Measurements from ENCODE around the gene EPHA6.
"Not testable (repeated sequence)": the region's sequence is repeated elsewhere in the genome, so short reads cannot be mapped to it uniquely, and the experiment has no call there.

Gene EPHA6

DNA sequence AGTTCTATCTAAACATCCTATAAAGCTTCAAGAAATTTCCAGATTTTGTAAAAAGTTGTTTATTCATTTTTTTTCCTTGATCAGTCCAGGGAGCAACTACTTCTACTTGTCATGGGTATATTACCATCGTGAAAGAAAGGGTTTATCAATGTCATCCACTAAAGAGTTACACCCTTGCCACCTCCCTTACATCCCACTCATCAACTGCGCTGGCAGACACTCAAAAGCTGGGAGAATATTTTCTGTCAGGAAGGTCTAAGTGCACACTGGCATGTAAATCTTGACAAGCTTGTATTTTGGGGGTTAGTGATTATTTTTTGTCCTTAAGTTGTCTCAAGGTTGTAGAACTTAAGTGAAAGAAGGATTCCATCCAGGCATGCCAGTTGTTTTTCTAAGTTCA lies 761.8 kb downstream of the EPHA6 start:
- DNase-seq (ENCODE audit: low read depth in 1 of 2, low spot score in 1 of 2): no peak

DNA sequence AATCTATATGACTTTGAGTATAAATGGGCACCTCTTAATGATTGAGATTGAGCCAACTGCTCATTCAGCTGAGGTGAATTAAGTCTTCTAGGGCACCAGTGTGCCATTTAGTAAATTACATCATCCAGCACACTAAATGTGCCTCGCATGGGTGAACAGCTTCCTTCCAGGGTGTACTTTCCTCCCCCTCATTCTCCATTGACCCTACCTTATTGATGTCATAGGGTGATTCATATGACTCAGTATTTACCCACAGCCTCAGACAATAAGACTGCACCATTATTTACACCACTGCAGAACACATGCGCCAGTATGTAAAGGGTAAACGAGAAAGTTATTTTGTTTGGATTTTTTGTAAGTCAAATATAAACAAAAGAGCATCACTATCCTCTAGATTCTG lies 765.0 kb downstream of the EPHA6 start:
- DNase-seq (ENCODE audit: low read depth in 1 of 2, low spot score in 1 of 2): no peak

DNA sequence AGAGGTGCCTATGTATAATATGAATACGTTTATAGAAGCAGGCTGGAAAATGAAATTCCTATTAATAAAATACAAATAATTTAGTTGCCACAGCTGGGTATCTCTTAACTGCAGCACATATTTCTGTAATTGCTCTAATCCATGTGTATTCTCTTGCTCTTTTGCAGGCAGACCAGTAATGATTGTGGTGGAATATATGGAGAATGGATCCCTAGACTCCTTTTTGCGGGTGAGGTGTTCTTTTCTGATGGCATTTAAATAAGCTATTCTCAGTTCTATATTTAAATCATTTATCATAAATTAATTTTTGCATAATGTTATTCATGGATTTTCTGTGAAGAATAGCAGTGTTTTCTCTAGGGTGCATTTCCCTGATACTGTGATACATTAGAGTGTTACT lies 796.2 kb downstream of the EPHA6 start:
- no peak for DNase-seq (ENCODE audit: low read depth in 1 of 2, low spot score in 1 of 2)

DNA sequence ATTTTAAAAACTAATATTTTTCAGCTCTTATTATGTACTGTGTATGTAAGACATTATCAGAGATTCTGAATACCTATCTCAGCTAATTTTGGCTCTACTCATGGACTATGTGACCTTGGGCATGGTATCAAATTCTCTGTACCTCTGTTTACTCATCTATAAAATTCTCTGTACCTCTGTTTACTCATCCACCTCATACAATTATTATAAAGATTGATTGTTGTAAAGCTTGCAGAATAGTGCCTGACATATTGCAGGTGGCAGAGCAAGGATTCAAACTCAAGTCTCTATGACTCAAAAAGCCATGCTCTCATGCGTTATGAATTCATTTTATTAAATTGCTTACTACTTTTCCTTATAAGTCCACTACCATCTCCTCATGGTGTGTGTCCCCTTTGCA lies 798.2 kb downstream of the EPHA6 start:
- DNase-seq (ENCODE audit: low read depth in 1 of 2, low spot score in 1 of 2): no peak

DNA sequence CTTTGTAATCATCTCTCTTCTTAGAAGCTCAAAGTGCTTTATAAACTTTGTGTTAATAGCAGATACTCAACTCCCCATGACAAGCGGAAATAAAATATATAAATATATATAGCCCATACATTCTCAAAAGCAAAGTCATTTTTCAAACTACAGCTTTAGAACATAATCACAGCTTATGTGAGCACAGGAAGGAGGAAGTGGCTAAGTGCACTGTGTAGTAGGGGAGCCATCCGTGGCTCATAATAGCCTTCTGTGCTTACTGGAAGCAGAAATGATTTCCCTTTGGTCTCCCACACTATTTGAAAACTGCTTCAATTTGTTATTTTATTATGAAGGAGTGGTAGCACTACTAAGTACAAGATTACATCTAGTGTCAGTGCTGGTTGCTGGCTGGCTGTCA lies 798.7 kb downstream of the EPHA6 start:
- no peak for DNase-seq (ENCODE audit: low read depth in 1 of 2, low spot score in 1 of 2)

DNA sequence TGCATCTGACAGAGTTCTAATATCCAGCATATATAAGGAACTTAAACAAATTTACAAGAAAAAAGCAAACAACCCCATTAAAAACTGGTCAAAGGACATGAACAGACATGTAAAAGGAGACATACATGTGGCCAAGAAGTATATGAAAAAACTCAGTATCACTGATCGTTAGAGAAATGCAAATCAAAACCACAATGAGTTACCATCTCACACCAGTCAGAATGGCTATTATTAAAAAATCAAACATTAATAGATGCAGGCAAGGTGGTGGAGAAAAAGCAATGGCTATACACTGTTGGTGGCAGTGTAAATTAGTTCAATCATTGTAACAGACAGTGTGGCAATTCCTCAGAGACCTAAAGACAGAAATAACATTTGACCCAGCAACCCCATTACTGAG lies 806.1 kb downstream of the EPHA6 start:
- not testable (repeated sequence) for DNase-seq (ENCODE audit: low read depth in 1 of 2, low spot score in 1 of 2)

DNA sequence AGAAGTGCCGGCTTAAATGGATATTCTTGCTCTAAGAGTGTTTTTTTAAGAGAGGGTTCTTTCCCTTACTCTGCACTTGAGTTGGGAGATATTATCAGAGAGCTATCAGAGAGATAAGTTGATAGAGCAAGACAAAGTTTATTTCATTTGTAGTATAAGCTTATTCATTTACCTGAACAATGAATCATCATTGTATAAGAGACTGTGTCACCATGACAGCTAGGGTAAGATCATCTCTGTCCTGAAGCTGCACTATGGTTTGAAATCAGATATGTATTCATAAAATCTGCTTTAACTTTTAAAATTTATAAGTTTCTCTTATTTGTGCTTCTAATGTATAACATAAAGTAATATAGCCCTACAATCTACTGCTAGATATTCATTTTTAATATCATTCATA lies 822.1 kb downstream of the EPHA6 start:
- DNase-seq (ENCODE audit: low read depth in 1 of 2, low spot score in 1 of 2): no peak

DNA sequence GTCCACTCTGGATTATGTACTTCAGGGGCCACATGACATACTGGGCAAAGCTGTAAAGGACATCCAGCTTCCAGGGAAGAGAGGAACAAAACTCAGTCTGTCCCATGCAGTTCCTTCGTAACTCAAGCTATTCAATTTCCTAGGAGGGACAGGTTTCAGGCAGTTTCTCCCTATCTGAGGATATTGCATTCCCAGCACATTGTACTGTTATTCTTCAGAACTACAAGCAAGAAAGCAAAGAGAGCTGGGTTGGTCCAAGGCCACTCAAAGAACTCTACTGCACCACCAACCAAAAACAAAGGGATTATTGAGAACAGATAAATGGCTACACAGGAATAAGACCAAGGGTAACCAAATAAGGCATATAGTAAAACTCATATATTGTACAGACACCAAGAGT lies 832.5 kb downstream of the EPHA6 start:
- DNase-seq (ENCODE audit: low read depth in 1 of 2, low spot score in 1 of 2): no peak

DNA sequence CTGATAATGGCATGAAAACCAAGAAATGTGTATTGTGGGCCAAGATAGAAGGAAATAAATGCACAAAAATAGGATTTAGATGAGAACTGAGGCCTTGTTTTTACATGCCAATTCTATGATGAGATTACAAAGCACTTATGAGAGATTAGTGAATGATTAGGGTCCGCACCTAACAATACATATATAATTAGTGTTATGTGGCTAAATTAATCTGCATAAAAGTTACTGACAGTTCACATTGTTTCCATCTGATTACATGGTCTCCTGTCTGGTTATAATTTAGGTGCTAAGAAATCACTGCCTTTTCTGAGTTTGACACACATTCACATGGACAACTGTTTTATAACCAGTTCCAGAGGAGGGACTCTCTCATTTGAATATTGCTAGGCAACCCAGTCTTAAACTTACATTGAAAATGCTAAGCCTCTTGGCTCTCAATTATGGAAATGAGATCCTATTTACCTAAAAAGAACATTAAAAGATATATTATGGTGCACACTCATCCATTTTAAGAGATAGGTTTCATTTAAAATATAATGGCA lies 833.1 kb downstream of the EPHA6 start:
- DNase-seq (ENCODE audit: low read depth in 1 of 2, low spot score in 1 of 2): no peak

DNA sequence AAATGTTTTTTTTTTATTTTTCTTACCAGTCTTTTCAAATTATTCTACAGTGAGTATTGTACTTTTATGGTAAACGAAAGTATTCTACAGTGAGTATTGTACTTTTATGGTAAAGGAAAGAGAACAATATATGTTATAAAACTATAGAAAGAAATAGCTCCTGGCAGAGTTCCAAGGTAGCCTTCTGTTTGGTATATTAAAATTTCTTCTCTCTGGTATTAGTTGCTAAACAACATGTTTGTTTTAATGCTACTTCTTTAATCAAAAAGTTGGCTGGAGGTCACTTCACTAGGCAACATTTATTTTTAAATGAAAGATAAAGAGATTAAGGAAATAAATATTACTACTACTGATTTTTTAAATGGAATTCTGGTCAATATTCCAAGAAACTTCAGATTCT lies 841.6 kb downstream of the EPHA6 start:
- no peak for DNase-seq (ENCODE audit: low read depth in 1 of 2, low spot score in 1 of 2)

DNA sequence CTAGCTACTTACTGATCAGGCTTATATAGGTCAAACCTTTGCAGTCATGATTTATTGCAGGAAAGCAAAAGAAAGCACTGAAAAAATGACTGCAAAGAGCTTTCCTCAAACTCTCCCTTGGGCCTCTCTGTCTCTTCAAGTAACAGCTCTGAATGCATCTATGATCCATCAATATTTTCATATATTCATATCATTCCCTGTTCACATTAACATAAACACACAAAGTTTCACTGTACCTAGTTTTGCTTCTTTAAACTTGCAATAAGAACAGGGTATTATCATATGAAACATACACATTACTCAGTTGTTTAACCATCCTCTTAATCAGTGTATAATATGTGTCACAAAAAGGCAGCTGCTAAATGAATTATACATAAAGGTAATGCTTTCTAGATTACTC lies 842.2 kb downstream of the EPHA6 start:
- DNase-seq (ENCODE audit: low read depth in 1 of 2, low spot score in 1 of 2): no peak

DNA sequence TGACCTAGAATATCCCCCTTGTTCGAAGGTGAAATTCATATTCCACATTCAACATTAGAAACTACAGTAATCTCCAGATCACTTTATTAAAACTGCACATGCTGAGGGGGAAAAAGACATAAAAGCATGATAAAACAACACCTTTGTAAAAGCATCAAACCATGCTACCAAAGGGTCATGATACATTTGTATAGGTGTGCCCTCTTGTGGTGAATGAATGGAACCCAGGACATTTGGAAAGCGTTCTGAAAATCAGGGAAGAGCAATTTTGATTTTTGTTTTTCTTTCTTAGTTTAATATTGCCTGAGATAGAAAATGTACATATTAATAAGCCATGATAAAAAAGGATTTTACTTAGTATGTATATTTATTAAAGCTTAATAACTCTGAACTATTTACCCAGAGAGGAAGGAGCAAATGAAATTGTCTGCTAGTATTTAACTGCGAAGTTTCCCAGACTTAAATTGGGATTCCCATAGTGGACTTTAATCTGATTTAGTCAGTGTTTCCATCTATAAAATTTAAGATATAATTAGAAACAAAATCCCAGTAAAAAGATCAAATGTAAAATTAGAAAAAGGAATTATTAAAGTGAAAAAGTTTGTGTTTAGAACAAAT lies 844.4 kb downstream of the EPHA6 start:
- no peak for DNase-seq (ENCODE audit: low read depth in 1 of 2, low spot score in 1 of 2)

DNA sequence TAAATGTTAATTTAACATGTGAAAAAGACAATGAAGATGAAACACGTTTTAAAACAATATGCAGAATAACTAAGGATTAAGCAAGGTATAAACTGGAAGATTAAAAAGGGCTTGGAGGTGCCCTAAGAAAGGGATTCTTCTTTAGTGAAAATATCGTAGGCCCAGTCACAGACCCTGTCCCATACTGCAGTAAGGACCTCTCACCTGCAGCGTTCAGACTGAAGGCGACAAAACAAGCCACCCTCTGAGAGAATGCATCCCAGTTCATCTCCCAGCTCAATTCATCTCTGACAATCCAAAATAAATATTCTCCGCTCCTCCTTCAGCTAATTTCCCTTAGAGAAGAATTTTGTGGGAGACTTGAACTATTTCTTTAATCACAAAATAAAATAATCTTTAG lies 847.9 kb downstream of the EPHA6 start:
- DNase-seq (ENCODE audit: low read depth in 1 of 2, low spot score in 1 of 2): no peak

DNA sequence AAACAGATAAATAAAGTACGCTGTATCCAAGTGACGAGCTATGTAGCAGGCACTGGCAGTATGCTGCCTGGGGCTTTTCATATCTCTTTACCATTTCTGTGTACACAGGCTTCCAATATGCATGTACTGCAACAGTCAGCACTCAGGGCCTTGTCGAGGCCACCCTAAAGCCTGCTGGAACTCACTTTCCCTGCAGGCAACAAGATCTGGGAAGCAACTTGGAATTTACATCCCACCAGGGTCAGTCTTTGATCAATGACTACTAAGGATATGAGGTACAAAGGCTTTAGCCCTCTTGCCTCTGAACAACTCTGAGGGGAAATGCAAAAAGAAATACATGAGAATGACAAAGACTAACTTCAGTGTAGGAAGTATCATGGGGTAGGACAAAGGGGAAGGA lies 848.4 kb downstream of the EPHA6 start:
- DNase-seq (ENCODE audit: low read depth in 1 of 2, low spot score in 1 of 2): no peak

DNA sequence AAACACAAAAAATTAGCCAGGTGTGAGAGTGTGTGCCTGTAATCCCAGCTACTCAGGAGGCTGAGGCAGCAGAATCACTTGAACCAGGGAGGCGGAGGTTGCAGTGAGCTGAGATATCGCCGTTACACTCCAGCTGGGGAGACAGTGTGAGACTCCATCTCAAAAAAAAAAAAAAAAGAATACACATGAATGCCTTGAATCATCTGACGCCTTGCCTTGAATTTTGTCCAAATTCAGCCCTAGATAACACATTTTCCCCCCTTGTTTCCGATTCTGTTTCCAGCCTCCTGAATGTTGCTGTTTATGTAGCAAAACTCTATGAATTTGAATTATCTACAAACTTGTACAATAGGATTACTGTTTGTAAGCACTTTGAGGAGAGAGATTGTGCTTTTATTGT lies 851.5 kb downstream of the EPHA6 start:
- DNase-seq (ENCODE audit: low read depth in 1 of 2, low spot score in 1 of 2): no peak

DNA sequence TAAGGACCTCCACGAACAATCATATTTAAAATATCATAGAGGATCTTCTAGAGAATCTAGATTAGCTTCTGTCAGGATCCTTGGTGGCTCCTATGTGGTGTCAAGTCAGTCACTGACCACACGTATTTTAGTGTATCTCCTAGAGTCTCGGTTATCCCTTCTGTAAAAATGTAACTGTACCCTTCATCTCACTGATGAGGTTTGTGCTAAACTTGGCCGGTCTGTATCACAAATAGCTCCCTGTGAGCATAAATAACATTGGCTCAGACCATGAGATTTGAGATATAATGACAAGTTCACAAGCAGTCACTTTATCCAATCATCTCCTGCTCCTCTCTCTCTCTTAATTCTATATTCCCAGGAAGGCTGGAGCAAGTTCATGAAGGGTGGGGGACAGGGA lies 856.6 kb downstream of the EPHA6 start:
- DNase-seq (ENCODE audit: low read depth in 1 of 2, low spot score in 1 of 2): no peak

DNA sequence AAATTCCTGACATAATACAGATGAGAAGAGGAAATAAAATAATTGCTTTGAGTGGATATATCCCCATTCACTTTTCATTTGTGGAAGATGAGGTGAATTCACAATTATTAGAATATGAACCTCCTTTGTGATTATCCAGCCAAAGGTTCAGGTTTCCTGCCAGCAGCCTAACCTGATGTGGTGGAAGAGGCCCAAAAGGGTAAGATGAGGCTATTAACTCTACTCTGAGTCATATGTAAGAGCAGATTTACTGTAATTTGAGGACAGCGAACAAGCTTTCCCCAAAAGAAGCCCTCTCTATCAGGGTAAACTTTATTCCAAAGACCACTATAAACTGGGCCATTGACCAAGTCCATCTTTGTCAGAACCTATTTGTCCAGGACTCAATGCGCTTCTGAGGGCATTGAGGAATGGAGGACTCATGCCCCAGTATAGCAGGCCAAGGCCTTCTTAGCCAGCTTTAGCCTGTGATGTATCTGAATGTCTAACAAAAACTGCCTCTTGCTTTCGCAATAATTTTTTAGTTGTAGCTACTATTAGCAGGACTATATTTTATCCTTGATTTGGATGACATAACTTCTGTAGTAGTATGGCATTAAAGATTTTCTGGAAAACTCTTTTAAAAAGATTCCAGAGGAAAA lies 859.1 kb downstream of the EPHA6 start:
- DNase-seq (ENCODE audit: low read depth in 1 of 2, low spot score in 1 of 2): no peak

DNA sequence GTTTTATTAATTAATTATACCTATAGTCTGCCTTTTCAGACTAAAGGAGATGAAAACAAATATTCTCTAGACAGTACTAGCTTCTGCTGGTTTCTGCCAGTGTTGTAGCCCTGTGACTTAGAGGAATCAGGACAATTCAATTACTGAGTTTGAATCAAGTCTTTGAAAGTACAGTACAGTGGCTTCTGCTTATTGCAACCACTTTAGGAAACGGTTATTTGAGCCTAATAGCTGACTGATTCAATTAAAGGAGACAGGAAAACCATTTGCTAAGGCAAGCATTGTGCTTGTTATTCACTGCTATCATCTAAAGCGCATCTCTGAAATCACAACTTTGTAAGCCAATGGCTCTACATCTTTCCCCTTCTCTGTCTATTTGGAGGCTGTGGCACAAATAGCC lies 860.1 kb downstream of the EPHA6 start:
- DNase-seq (ENCODE audit: low read depth in 1 of 2, low spot score in 1 of 2): no peak

DNA sequence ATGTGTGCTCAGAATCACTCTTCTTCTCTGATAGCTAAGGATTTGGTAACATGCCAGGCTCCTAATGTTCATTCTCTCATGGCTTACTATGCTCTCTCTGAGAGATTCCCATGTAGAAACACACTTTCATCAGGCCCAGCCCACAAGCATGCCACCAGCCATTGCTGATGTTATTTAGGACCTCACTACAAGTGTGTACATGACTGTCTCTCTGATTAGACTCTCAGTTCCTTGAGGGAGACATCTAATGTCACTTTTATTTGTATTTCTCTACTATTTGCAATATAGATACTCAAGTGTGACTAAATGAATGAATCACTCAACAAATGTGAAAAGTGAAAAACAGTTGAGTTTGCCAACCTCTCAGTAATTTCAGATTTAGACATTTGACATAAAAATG lies 865.8 kb downstream of the EPHA6 start:
- no peak for DNase-seq (ENCODE audit: low read depth in 1 of 2, low spot score in 1 of 2)

DNA sequence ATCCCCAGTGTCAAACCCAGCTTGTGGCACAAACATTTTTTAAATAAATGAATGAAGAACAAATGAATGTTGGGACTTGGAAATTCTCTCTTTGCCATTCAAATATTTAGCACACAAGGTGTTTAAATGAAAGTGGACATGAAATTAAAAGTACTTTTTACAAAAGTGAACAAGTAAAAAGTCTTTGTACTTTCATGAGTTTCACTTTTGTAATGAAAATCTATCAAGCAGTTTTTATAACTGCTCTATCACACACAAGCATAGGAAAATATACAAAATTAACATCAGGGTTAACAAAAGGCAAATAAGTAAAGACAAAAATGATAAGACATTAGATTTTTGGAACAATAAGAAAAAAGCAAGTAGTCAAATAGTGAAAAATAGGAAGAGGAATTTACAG lies 866.3 kb downstream of the EPHA6 start:
- no peak for DNase-seq (ENCODE audit: low read depth in 1 of 2, low spot score in 1 of 2)

DNA sequence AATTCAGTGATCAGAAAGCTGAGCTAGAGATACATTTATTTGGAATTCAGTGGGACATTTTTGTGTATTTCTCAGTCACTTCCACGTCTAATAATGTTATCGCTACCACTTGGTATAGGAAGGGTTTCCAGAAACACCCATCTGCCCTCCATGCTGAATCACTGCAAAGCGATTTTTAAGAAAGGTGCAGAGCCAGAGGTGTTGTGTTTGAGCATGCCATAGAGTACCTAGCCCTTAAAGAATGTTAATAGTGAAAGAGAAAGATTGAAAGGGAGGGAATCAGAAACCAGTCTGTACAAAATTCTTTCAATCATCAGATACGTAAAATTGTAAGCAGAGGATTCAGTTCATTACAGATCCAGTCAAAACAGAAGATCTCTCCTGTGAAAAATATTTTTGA lies 870.1 kb downstream of the EPHA6 start:
- DNase-seq (ENCODE audit: low read depth in 1 of 2, low spot score in 1 of 2): no peak

DNA sequence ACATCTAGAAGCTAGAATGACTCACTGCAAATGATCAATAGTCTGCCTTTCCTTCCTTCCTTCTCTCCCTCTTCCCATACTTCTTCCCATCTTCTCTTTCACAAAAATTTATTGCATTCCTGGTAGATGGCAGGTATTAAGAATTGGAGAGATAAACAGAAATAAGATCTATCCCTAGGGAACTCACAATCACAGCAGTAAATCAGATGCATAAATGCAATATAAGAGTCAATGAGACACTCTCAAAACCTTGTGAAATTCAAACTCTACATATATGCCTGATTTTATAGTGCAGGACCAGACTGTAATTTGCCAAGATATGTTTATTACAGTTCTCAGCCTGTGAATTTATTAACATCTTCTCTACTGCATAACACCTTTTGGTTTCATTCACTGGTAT lies 871.9 kb downstream of the EPHA6 start:
- DNase-seq (ENCODE audit: low read depth in 1 of 2, low spot score in 1 of 2): no peak

DNA sequence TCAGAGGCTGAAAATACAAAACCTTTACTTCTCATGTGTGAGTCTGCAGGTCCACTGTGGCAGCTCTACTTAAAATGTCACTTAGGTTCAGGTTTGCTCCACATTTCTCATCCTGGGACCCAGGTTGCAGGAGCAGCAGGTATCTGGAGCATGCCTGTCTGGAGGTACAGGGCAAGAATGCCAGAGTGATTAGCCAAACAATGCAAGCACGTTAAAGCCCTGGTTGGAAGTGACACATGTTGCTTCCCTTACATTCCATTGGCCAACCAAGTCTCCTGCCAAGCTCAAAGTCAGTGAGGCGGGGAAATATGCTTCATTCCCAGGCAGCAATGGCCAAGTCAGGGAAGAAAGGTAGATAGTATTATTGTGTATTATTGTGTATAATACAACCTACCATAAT lies 873.3 kb downstream of the EPHA6 start:
- no peak for DNase-seq (ENCODE audit: low read depth in 1 of 2, low spot score in 1 of 2)
